ENCODE results near the gene GINM1.

- TF ChIP-seq POLR2A (IDR thresholded peaks at IDR 0.05) (no peak), CTCF (IDR thresholded peaks at IDR 0.05) (no peak)
Observed at GRCh38 chr6:149529650-149530049, 36.5 kb upstream of the GINM1 start.
